Type B pancreatic cell (in vitro differentiated cells): ENCODE data around the gene GSK3B. TPM values are rescaled to one million over a fixed set of nuclear protein-coding genes. Genes with fewer than 3 reads are reported as not detected.

ENCODE experiments used
- DNase-seq: peaks from one replicate; pipeline ENCODE4 v3.0.0; 2021; ENCODE audit warnings: mixed read lengths; ENCODE audit not compliant: unreplicated experiment; ENCODE audit errors: extremely low spot score
- H3K27ac Mint-ChIP-seq: 2 replicates; pipeline ENCODE4 v1.8.0; 2021; ENCODE audit warnings: mild to moderate bottlenecking, mixed read lengths
- H3K27me3 Mint-ChIP-seq: 2 replicates; pipeline ENCODE4 v1.8.0; 2021; ENCODE audit warnings: mixed read lengths
- H3K36me3 Mint-ChIP-seq: 2 replicates; pipeline ENCODE4 v1.8.0; 2021; ENCODE audit warnings: mixed read lengths
- H3K4me1 Mint-ChIP-seq: one replicate; pipeline ENCODE4 v1.8.0; 2021; ENCODE audit warnings: mixed read lengths; ENCODE audit not compliant: unreplicated experiment
- H3K4me3 Mint-ChIP-seq: 2 replicates; pipeline ENCODE4 v1.8.0; 2021; ENCODE audit warnings: mild to moderate bottlenecking, mixed read lengths
- H3K9me3 Mint-ChIP-seq: 2 replicates; pipeline ENCODE4 v1.8.0; 2021; ENCODE audit warnings: mixed read lengths
- CTCF ChIP-seq: fragments of 200-600 bp; sonication (generic); conservative IDR thresholded peaks from 2 replicates; pipeline ENCODE4 v1.5.0; 2021; ENCODE audit warnings: antibody characterized with exemption, mild to moderate bottlenecking
- total RNA-seq: library from RNA; stranded (reverse); gene quantifications from 2 replicates; pipeline ENCODE4 v1.2.1, GENCODE V29; 2021; ENCODE audit warnings: low replicate concordance

The GSK3B gene
- total RNA-seq, 1 donor from 2014 or later: 60.5 TPM

GRCh38 chr3:119969759-119970158 lies 124.5 kb downstream of the GSK3B start:
- DNase-seq: no peak
- Mint-ChIP-seq H3K4me3 (no peak overlapping the region), H3K9me3 (peaks cover 4% of the 10 kb centered on the region), H3K4me1 (peaks cover 8% of the 10 kb centered on the region), H3K27ac (no peak overlapping the region), H3K36me3 (peaks cover 23% of the 10 kb centered on the region), H3K27me3 (no peaks in the 10 kb centered on the region)
- TF ChIP-seq CTCF: no peak

GRCh38 chr3:119967353-119968006 lies 126.8 kb downstream of the GSK3B start:
- peaks cover 4% of the 10 kb centered on the region for H3K9me3 Mint-ChIP-seq
- TF ChIP-seq CTCF: no peak
- H3K27me3 Mint-ChIP-seq: no peaks in the 10 kb centered on the region
- peaks cover 8% of the 10 kb centered on the region for H3K4me1 Mint-ChIP-seq
- peaks cover 20% of the 10 kb centered on the region for H3K36me3 Mint-ChIP-seq
- H3K27ac Mint-ChIP-seq: no peak overlapping the region
- DNase-seq: no peak
- H3K4me3 Mint-ChIP-seq: no peak overlapping the region

GRCh38 chr3:119965692-119966091 lies 128.6 kb downstream of the GSK3B start:
- Mint-ChIP-seq H3K9me3 (no peaks in the 10 kb centered on the region), H3K36me3 (peaks cover 27% of the 10 kb centered on the region), H3K27me3 (no peaks in the 10 kb centered on the region), H3K27ac (no peak overlapping the region), H3K4me1 (peaks cover 8% of the 10 kb centered on the region), H3K4me3 (no peak overlapping the region)
- no peak for DNase-seq
- TF ChIP-seq CTCF: no peak

- Mint-ChIP-seq H3K4me3 (no peak overlapping the region), H3K27me3 (no peaks in the 10 kb centered on the region), H3K27ac (no peak overlapping the region), H3K9me3 (no peaks in the 10 kb centered on the region), H3K4me1 (peaks cover 8% of the 10 kb centered on the region), H3K36me3 (peaks cover 25% of the 10 kb centered on the region)
- no peak for DNase-seq
- no peak for TF ChIP-seq CTCF
Measured at GRCh38 chr3:119964294-119964693, 130.0 kb downstream of the GSK3B start.

- no peak for DNase-seq
- Mint-ChIP-seq H3K27me3 (no peaks in the 10 kb centered on the region), H3K4me1 (peaks cover 4% of the 10 kb centered on the region), H3K36me3 (peaks cover 12% of the 10 kb centered on the region), H3K27ac (no peak overlapping the region), H3K9me3 (no peaks in the 10 kb centered on the region), H3K4me3 (no peak overlapping the region)
- no peak for TF ChIP-seq CTCF
Measured at GRCh38 chr3:119955972-119956371, 138.3 kb downstream of the GSK3B start.
